ENCODE measurements around the gene IPPK. TPM values are rescaled to one million over a fixed set of nuclear protein-coding genes. Genes with fewer than 3 reads are reported as not detected.

The IPPK gene
- total and polyA plus RNA-seq, 2 of the 8 experiments (the other 6 are each of a cell fraction or from before 2014, with no cell fraction given), result 10.5 to 13.6 TPM

GRCh38 chr9:92639124-92639523 lies 30.8 kb downstream of the IPPK start (continued):
- TF ChIP-seq SIRT6 (IDR thresholded peaks at IDR 0.05; ENCODE audit: low read length) (no peak), YY1 (IDR thresholded peaks at IDR 0.05; ENCODE audit: low read depth, low read length) (no peak), CHD7 (IDR thresholded peaks at IDR 0.05; ENCODE audit: insufficient replicate concordance, low read length) (no peak), POLR2A (IDR thresholded peaks at IDR 0.05; ENCODE audit: control extremely low read depth in 1 of 2, low read depth in 2 of 2, low read length in 2 of 2) (no peak), SIX5 (IDR thresholded peaks at IDR 0.05; ENCODE audit: low read depth, low read length) (no peak)

All from H1 (cell line).